Neural crest cell (in vitro differentiated cells): Measurements from ENCODE around the gene NAPA. TPM values are rescaled to one million over a fixed set of nuclear protein-coding genes. Genes with fewer than 3 reads are reported as not detected.

Source experiments
- DNase-seq: peaks from one replicate; pipeline ENCODE4 v3.0.0; 2021; ENCODE audit warnings: low read depth, mixed read lengths, low spot score
- H3K27ac Mint-ChIP-seq: one replicate; pipeline ENCODE4 v1.8.0; 2021; ENCODE audit warnings: mild to moderate bottlenecking, mixed read lengths; ENCODE audit not compliant: unreplicated experiment
- H3K27me3 Mint-ChIP-seq: 2 replicates; pipeline ENCODE4 v1.8.0; 2021; ENCODE audit warnings: low read depth, mild to moderate bottlenecking, mixed read lengths
- H3K36me3 Mint-ChIP-seq: 2 replicates; pipeline ENCODE4 v1.8.0; 2021; ENCODE audit warnings: low read depth, mild to moderate bottlenecking, mixed read lengths
- H3K4me1 Mint-ChIP-seq: 2 replicates; pipeline ENCODE4 v1.8.0; 2021; ENCODE audit warnings: mixed read lengths
- H3K4me3 Mint-ChIP-seq: one replicate; pipeline ENCODE4 v1.8.0; 2021; ENCODE audit warnings: mild to moderate bottlenecking, mixed read lengths
- H3K9me3 Mint-ChIP-seq: 2 replicates; pipeline ENCODE4 v1.8.0; 2021; ENCODE audit warnings: mixed read lengths
- total RNA-seq: library from RNA; stranded (reverse); gene quantifications from 2 replicates; pipeline ENCODE4 v1.2.1, GENCODE V29; 2021
- TF ChIP-seq, protein P1 (sequence below): fragments of 200-600 bp; sonication (generic); conservative IDR thresholded peaks from 2 replicates; pipeline ENCODE4 v1.5.0; 2021; ENCODE audit warnings: antibody characterized with exemption, mild to moderate bottlenecking

NAPA gene
- total RNA-seq, 1 donor from 2014 or later: 67.2 TPM

DNA sequence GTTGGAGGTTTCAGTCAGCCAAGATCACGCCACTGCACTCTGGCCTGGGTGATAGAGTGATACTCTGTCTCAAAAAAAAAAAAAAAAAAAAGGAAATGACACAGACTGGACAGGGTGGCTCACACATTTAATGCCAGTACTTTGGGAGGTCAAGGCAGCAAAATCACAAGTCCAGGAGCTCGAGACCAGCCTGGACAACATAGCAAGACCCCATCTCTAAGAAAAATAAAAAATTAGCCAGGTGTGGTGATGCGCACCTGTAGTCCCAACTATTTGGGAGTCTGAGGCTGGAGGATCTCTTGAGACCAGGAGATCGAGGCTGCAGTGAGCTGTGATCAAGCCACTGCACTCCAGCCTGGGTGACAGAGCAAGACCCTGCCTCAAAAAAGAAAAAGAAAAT is 22.6 kb upstream of the NAPA start:
- no peak for DNase-seq
- no peaks in the 10 kb centered on the region for H3K9me3 Mint-ChIP-seq
- H3K36me3 Mint-ChIP-seq: no peaks in the 10 kb centered on the region
- TF ChIP-seq, protein P1, sequence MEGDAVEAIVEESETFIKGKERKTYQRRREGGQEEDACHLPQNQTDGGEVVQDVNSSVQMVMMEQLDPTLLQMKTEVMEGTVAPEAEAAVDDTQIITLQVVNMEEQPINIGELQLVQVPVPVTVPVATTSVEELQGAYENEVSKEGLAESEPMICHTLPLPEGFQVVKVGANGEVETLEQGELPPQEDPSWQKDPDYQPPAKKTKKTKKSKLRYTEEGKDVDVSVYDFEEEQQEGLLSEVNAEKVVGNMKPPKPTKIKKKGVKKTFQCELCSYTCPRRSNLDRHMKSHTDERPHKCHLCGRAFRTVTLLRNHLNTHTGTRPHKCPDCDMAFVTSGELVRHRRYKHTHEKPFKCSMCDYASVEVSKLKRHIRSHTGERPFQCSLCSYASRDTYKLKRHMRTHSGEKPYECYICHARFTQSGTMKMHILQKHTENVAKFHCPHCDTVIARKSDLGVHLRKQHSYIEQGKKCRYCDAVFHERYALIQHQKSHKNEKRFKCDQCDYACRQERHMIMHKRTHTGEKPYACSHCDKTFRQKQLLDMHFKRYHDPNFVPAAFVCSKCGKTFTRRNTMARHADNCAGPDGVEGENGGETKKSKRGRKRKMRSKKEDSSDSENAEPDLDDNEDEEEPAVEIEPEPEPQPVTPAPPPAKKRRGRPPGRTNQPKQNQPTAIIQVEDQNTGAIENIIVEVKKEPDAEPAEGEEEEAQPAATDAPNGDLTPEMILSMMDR: no peak
- H3K4me3 Mint-ChIP-seq: no peak overlapping the region
- no peak overlapping the region for H3K27ac Mint-ChIP-seq
- peaks cover 2% of the 10 kb centered on the region for H3K27me3 Mint-ChIP-seq
- no peaks in the 10 kb centered on the region for H3K4me1 Mint-ChIP-seq

DNA sequence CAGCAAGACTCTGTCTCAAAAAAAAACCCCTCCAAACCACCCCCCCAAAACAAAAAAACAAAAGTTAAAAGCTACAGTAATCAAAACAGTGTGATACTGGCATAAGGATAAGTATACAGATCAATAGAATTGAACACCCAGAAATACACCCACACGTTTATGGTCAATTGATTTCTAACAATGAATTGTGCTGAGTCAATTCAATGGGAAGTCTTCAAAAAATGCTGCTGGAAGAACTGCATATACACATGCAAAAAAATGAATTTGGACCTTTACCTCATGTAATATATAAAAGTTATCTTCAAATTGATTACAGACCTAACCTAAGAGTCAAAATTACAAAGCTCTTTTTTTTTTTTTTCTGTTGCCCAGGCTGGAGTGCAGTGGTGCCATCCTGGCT is 19.8 kb upstream of the NAPA start:
- DNase-seq: no peak
- Mint-ChIP-seq H3K27ac (no peak overlapping the region), H3K36me3 (no peaks in the 10 kb centered on the region), H3K4me3 (no peak overlapping the region), H3K27me3 (peaks cover 2% of the 10 kb centered on the region), H3K9me3 (no peaks in the 10 kb centered on the region), H3K4me1 (no peaks in the 10 kb centered on the region)
- TF ChIP-seq, protein P1: no peak

- DNase-seq: no peak
- H3K36me3 Mint-ChIP-seq: no peaks in the 10 kb centered on the region
- H3K9me3 Mint-ChIP-seq: no peaks in the 10 kb centered on the region
- no peaks in the 10 kb centered on the region for H3K4me1 Mint-ChIP-seq
- TF ChIP-seq, protein P1: no peak
- H3K4me3 Mint-ChIP-seq: no peak overlapping the region
- no peaks in the 10 kb centered on the region for H3K27me3 Mint-ChIP-seq
- H3K27ac Mint-ChIP-seq: no peak overlapping the region
Observed at GRCh38 chr19:47531640-47532387, 17.0 kb upstream of the NAPA start.

DNA sequence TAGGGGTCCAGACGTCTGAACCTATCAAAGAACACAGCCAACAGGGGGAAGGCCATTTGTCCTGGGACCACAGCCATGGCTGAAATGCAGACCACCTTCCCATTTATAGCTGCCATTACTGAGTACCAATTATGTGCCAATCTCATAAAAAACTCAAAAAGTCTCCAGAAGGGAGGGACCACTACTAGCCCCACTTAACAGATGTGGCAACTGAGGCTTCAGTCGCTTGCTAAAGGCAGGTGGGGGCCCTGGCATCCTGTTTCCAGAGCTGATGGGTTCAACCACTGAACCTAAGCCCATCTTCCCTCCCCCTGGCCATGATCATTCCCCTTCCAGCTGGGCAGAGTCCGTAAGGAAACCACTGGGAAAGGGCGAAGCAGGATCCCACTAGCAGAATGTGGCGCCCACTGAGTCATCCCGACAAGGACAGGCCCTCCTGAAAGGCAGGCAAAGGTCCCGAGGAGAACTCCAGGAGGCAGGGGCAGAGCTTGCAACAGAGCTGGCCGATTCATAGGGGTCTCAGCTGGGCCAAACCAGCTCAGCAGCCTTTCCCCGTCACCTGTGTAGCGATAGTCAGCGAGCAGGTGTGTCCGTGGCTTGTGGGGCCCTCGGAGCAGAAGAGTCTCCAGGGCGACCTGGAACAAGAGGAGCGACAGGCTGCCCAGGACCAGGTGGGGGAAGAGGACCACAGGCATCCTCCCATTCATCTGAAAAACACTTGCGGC is 14.3 kb upstream of the NAPA start:
- Mint-ChIP-seq H3K4me1 (no peaks in the 10 kb centered on the region), H3K36me3 (no peaks in the 10 kb centered on the region), H3K9me3 (no peaks in the 10 kb centered on the region), H3K4me3 (no peak overlapping the region), H3K27me3 (no peaks in the 10 kb centered on the region), H3K27ac (no peak overlapping the region)
- DNase-seq: no peak
- TF ChIP-seq, protein P1: no peak

DNA sequence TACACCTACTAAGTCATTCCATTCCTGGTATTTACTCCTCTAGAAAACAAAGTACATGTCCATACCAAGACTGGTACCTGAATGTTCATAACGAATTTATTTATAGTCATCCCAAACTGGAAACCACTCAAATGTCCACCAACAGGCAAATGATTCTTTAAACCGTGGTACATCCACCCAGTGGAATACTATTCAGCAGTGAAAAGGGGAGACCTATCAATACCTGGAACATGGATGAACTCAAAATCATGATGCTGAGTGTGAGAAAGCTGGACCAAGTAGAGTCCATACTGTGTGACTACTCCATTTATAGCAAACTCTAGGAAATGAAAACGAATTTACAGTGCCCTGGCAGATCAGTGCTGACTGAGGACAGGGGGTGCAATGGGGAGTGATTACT is 11.9 kb upstream of the NAPA start:
- Mint-ChIP-seq H3K4me1 (peaks cover 5% of the 10 kb centered on the region), H3K9me3 (no peaks in the 10 kb centered on the region), H3K4me3 (no peak overlapping the region), H3K27me3 (peaks cover 6% of the 10 kb centered on the region), H3K36me3 (no peaks in the 10 kb centered on the region), H3K27ac (no peak overlapping the region)
- no peak for DNase-seq
- TF ChIP-seq, protein P1: no peak
